Right hindlimb (tissue), 1 donor: Measurements from ENCODE around the gene MYO18A.

Experiments
- DNase-seq: peaks from one replicate; pipeline ENCODE4 v3.0.0-alpha.2; 2018

Gene MYO18A

GRCh38 chr17:29045026-29045425 is 135.2 kb downstream of the MYO18A start:
- no peak for DNase-seq

GRCh38 chr17:29043539-29044145 is 136.6 kb downstream of the MYO18A start:
- DNase-seq, result no peak

DNA sequence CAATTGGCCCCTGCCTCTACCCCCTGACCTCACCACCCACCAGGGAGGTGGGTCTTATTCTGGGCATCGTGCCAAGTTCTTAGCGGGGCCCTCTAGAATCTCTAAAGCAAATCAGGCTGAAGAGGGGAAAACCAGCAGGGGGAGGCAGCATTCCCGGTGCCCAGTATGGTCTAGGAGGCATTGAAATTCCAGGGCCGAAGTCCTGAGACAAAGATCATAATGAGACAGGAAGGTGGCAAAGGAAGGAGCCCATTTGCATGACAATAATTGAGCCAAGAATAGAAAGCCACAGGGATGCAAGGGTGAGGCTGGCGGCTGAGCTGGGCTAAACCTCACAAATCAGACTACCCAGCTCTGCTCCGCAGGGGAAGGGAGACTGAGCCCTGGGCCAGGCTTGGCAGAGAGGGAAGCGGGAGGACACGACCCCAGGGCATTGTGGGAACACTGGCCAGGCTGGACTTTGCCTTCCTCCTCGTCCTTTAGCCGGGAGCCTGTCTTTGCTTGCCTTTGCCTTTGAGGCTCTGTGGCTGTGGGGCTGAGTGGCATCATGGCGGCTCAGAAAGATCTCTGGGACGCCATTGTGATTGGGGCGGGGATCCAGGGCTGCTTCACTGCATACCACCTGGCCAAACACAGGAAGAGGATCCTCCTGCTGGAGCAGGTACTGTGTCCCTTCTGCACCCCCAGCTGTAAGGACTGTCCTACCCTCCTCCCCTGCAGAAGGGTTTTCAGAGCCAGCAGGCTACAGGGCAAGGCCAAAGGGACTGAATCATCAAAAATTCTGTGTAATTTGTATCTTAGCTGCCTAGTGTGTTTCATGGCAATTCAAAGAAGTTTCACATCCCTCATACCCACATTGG is 137.3 kb downstream of the MYO18A start, which contains the start of gene PIPOX:
PIPOX (plus strand) TSS at position 463 of the 860 bp plus-strand sequence; CDS start at position 548, 85 bp downstream.
- DNase-seq, result peak; percentile 50

DNA sequence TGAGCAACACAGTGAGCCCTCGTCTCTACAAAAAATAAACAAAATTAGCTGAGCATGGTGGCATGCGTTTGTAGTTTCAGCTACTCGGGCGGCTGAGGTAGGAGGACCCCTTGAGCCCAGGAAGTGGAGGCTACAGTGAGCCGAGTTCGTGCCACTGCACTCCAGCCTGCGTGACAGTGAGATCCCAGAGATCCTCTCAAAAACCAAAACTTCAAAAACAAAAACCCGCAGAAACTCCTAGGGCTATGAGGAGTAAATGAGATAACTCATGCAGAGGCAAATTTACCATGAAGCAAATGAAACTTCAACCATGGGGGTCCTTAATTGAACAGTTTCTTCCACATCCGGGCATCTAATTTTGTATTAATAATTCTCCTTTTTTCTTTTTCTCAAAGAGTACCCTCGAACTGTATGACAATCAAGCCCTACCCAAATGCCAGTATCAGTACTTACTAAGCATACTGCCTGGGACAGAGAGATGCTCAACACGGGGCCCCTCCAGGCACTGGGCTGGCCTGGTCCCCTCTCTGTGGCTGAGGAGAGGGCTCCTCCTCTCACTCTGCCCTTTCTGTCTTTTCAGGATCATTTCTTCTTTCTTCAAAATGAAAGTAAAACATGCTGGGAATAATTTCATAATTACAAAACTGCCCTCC is 138.0 kb downstream of the MYO18A start:
- no peak for DNase-seq

DNA sequence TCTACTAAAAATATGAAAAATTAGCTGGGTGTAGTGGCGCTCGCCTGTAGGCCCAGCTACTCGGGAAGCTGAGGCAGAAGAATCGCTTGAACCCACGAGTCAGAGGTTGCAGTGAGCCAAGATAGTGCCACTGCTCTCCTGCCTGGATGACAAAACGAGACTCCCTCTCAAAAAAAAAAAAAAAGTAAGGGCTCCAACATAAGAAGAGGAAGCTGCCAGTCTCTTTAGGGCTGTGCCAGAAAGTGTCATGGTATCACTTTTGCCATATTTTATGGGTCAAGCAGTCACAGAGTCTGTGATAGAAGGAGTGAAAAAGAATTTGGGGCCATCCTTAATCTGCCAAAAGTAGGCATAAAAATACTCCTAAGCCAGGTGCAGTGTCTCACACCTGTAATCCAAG is 138.6 kb downstream of the MYO18A start:
- no peak for DNase-seq

- DNase-seq, result no peak
Observed at GRCh38 chr17:29041091-29041490, 139.1 kb downstream of the MYO18A start.

DNA sequence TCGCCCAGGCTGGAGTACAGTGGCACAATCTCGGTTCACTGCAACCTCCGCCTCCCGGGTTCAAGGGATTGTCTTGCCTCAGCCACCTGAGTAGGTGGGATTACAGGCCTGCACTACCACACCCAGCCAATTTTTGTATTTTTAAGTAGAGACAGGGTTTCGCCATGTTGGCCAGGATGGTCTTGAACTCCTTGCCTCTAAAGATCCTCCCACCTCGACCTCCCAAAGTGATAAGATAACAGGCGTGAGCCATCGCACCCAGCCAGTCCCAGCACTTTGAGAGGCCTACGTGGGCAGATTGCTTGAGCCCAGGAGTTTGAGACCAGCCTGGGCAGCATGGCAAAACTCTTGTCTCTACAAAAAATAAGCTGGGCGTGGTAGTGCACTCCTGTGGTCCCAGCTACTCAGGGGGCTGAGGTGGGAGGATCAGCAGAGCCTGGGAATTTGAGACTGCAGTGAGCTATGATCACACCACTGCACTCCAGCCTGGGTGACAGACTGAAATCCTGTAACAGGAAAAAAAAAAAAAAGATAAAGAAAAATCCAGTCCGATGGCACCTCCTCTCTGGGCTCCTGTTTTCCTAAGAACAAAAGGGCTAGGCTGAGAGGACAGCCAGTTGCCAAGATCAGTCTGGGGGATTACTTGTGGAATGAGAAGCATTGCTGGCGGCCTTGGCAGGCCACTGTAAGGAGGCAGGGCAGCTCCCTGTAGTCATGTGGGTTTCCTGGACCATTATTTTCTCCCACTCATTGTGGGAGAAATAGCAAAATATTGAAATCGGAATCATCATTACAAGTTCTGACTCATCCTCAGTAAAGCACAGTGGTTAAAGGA is 140.2 kb downstream of the MYO18A start:
- DNase-seq, result peak; percentile 74

GRCh38 chr17:29038085-29038795 is 142.0 kb downstream of the MYO18A start:
- DNase-seq, result no peak

- no peak for DNase-seq
Observed at GRCh38 chr17:29037739-29038084, 142.5 kb downstream of the MYO18A start.

DNA sequence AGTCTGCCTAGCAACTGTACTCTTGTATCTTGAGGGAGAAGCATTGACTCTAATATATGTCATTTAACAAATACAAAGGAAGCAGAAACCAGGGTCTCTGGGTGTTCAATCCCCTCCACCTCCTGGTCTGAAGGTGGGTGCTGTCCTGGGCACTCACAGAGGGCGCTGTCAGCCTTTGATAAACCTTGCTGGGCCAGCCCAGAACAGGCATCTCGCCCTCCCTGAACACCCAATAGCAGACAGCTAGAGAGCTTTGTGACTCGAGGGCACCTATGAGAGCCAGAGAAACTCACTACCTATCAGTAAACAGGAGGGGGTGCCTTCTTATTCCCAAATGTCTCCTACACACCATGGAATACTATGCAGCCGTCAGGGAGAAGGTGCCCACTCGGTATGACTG is 143.6 kb downstream of the MYO18A start:
- DNase-seq, result no peak

GRCh38 chr17:29034510-29034909 is 145.7 kb downstream of the MYO18A start:
- no peak for DNase-seq

DNA sequence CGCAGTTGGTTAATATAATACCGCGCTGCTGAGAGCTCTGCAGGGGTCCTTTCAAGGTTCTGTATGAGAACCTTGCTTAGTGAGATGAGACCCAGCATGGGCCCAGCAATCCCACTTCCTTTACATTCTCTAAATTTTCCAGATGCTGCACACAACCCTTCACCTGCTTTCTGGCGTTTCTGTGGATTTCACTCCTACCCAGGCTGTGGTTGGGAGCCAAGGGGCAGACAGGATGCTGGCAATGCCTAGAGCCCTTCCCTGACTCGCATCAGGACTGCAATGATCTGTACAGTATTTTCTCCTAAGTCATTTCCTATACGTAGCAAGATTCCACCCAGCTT is 147.4 kb downstream of the MYO18A start:
- no peak for DNase-seq

DNA sequence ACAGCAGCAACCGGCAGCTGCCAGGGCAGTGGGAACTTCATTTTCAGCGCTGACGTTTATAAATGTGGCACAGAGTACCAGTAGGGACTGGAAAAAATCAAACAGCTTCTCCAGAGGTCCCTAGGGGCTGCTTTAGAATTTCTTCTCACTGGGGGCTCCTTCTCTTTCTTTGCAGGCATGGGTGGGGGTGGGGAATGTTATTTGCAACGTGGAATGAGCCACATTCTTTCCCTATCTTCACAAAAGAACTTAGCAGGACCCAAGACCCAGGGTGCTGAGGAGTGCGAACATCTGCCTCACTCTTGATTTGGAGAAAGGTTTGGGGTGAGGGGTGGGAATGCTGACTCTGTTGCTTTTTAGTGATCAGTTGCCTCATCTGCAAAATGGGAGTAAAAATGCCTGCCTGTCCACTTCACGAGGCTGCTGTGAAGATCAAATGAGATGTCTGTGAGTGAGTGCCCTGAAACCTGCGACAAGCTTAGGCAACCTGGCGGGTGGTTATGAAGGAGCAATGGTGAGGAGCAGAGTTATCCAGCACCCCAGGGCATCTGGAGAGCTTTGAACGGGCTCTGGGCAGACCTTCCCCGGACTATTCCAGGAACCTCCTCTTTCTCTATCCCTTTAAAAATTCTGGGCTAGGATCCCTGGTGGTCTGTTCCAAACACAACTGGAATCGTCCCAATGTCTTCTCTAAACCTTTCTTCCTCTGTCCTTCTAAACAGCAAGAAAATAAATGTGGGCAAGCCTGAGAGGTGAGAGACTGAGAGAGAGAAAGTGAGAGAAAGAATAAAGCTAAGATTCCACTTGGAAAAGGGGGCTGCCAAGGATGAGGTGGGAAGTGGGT is 148.0 kb downstream of the MYO18A start:
- DNase-seq, result no peak

DNA sequence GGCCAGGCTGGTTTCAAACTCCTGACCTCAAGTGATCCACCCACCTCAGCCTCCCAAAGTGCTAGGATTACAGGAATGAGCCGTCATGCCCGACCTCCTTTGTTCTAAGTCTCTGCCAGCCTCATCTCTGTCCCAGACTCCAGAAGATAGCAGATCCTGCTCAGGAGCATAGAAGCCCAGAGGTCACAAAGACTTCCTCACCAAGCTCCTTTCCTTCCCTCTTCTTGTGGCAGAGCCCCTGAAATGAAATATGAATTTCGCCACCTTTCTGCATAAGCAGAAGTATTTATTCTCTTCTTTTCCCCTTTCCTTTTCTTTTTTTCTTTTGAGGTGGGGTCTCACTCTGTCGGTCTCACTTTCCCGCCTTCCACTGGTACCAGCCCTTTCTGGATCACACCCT is 148.7 kb downstream of the MYO18A start:
- DNase-seq, result no peak

DNA sequence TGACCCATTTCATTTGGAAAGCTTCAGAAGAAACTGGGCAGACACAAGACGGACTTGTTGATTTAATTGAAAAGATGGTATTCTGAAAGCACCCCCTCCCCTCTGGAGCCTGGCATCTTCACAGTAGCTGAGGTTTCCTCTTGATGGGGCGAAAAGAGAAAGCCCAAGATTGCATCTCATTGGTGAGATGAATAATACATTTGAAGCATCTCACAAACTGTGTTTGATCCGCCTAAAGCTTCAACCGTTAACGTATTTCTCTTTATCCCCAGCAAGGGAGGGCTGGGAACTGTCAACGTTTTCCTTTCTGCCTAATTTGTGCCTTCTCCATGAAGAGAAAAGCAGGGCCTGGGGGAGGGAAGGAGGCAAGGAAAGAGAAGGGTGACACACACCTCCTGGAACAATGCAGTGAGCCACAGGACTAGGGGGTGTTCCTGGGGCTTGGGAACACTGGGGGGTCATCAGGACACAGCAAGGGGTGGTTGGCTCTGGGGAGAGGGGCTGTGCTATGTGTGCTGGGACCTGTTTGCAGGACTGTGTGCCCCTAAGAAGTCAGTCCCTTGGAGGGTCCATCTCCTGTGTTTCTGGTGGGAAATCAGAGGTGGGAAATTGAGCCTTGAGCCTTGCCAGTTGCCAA is 155.8 kb downstream of the MYO18A start:
- no peak for DNase-seq

GRCh38 chr17:29022074-29022473 is 158.1 kb downstream of the MYO18A start:
- no peak for DNase-seq

DNA sequence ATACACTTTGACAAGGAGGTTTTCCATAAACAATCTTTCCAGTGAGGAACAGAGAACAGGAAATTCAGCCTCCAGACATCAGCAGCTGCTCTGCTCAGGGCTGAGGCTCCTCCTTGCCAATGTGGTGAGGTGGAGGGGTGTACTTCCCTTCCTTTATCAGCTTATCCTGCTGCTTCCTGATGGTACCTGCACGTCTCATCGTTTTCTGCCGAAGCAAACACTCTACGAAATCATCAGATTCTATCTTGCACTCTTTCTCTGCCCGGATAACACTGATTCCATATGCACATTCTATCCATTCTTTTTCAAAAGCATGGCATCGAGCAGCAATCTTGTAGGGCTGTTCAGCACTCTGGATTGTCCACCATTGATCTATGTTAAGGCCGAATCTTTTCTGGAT is 159.0 kb downstream of the MYO18A start:
- no peak for DNase-seq
